HEK293 (cell line): ENCODE measurements around the gene SGPL1.

Experiments used
- GLIS2 ChIP-seq: fragments of 450-650 bp; formaldehyde crosslinking; IDR thresholded peaks from 2 replicates; pipeline ENCODE4 v1.5.1; 2016; ENCODE audit warnings: missing biosample characterization, missing genetic modification characterization
- IKZF3 ChIP-seq: fragments of 450-650 bp; IDR thresholded peaks from 2 replicates; pipeline ENCODE4 v1.5.0; 2018; ENCODE audit warnings: missing biosample characterization, mild to moderate bottlenecking, missing genetic modification characterization, moderate library complexity
- KLF16 ChIP-seq: fragments of 450-650 bp; formaldehyde crosslinking; IDR thresholded peaks from 2 replicates; pipeline ENCODE4 v1.5.1; 2017; ENCODE audit warnings: missing biosample characterization, missing genetic modification characterization
- SCRT2 ChIP-seq: fragments of 450-650 bp; formaldehyde crosslinking; IDR thresholded peaks from 2 replicates; pipeline ENCODE4 v1.5.1; 2016; ENCODE audit warnings: missing biosample characterization, missing genetic modification characterization
- TRIM28 ChIP-seq: IDR thresholded peaks from 2 replicates; pipeline ENCODE4 v1.6.1; 2011; ENCODE audit warnings: low read length, control low read depth, borderline replicate concordance
- ZNF10 ChIP-seq: fragments of 450-650 bp; formaldehyde crosslinking; IDR thresholded peaks from 2 replicates; pipeline ENCODE4 v1.5.1; 2017; ENCODE audit warnings: missing biosample characterization, missing genetic modification characterization
- ZNF114 ChIP-seq: fragments of 450-650 bp; formaldehyde crosslinking; IDR thresholded peaks from 2 replicates; pipeline ENCODE4 v1.5.0; 2017; ENCODE audit warnings: missing biosample characterization, missing genetic modification characterization
- ZNF132 ChIP-seq: fragments of 450-650 bp; formaldehyde crosslinking; IDR thresholded peaks from 2 replicates; pipeline ENCODE4 v1.5.1; 2017; ENCODE audit warnings: missing biosample characterization, missing genetic modification characterization, borderline replicate concordance
- ZNF140 ChIP-seq: fragments of 450-650 bp; formaldehyde crosslinking; IDR thresholded peaks from 2 replicates; pipeline ENCODE4 v1.5.1; 2016; ENCODE audit warnings: missing biosample characterization, missing genetic modification characterization
- ZNF157 ChIP-seq: fragments of 450-650 bp; formaldehyde crosslinking; IDR thresholded peaks from 2 replicates; pipeline ENCODE4 v1.5.1; 2016; ENCODE audit warnings: missing biosample characterization, missing genetic modification characterization
- ZNF211 ChIP-seq: fragments of 450-650 bp; formaldehyde crosslinking; IDR thresholded peaks from 2 replicates; pipeline ENCODE4 v1.5.1; 2016; ENCODE audit warnings: low read depth, missing biosample characterization, missing genetic modification characterization
- ZNF221 ChIP-seq: fragments of 450-650 bp; formaldehyde crosslinking; IDR thresholded peaks from 2 replicates; pipeline ENCODE4 v1.5.1; 2017; ENCODE audit warnings: missing biosample characterization, missing genetic modification characterization, borderline replicate concordance
- ZNF404 ChIP-seq: fragments of 450-650 bp; formaldehyde crosslinking; IDR thresholded peaks from 2 replicates; pipeline ENCODE4 v1.5.1; 2017; ENCODE audit warnings: missing biosample characterization, missing genetic modification characterization
- ZNF433 ChIP-seq: fragments of 450-650 bp; formaldehyde crosslinking; IDR thresholded peaks from 2 replicates; pipeline ENCODE4 v1.5.1; 2016; ENCODE audit warnings: missing biosample characterization, missing genetic modification characterization, low read depth
- ZNF513 ChIP-seq: fragments of 450-650 bp; IDR thresholded peaks from 2 replicates; pipeline ENCODE4 v1.5.1; 2018; ENCODE audit warnings: missing biosample characterization, missing genetic modification characterization
- ZNF654 ChIP-seq: fragments of 450-650 bp; formaldehyde crosslinking; IDR thresholded peaks from 2 replicates; pipeline ENCODE4 v1.5.1; 2016; ENCODE audit warnings: low read depth, missing biosample characterization, missing genetic modification characterization
- ZNF664 ChIP-seq: fragments of 450-650 bp; formaldehyde crosslinking; IDR thresholded peaks from 2 replicates; pipeline ENCODE4 v1.5.1; 2016; ENCODE audit warnings: missing biosample characterization, missing genetic modification characterization
- TF ChIP-seq, protein P1 (sequence below): fragments of 450-650 bp; formaldehyde crosslinking; IDR thresholded peaks from 2 replicates; pipeline ENCODE4 v1.5.1; 2017; ENCODE audit warnings: missing biosample characterization, missing genetic modification characterization
- TF ChIP-seq, protein P2 (sequence below): fragments of 450-650 bp; formaldehyde crosslinking; conservative IDR thresholded peaks from 2 replicates; pipeline ENCODE4 v1.5.1; 2016; ENCODE audit warnings: low read depth, missing biosample characterization, missing genetic modification characterization
- TF ChIP-seq, protein P3 (sequence below): fragments of 450-650 bp; formaldehyde crosslinking; IDR thresholded peaks from 2 replicates; pipeline ENCODE4 v1.5.1; 2016; ENCODE audit warnings: missing biosample characterization, missing genetic modification characterization, borderline replicate concordance
- TF ChIP-seq, protein P4 (sequence below): fragments of 450-650 bp; formaldehyde crosslinking; IDR thresholded peaks from 2 replicates; pipeline ENCODE4; 2016; ENCODE audit warnings: missing biosample characterization, missing genetic modification characterization
- TF ChIP-seq, protein P5 (sequence below): fragments of 450-650 bp; formaldehyde crosslinking; IDR thresholded peaks from 2 replicates; pipeline ENCODE4 v1.5.1; 2016; ENCODE audit warnings: missing biosample characterization, missing genetic modification characterization

SGPL1 gene

GRCh38 chr10:70925377-70926225, 109.9 kb downstream of the SGPL1 start (continued):
- TF ChIP-seq, protein P1, sequence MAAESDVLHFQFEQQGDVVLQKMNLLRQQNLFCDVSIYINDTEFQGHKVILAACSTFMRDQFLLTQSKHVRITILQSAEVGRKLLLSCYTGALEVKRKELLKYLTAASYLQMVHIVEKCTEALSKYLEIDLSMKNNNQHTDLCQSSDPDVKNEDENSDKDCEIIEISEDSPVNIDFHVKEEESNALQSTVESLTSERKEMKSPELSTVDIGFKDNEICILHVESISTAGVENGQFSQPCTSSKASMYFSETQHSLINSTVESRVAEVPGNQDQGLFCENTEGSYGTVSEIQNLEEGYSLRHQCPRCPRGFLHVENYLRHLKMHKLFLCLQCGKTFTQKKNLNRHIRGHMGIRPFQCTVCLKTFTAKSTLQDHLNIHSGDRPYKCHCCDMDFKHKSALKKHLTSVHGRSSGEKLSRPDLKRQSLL (tag by site-specific recombination), result no peak
- TF ChIP-seq ZNF513 (tag by site-specific recombination), result no peak
- TF ChIP-seq TRIM28, result no peak
- TF ChIP-seq, protein P2, sequence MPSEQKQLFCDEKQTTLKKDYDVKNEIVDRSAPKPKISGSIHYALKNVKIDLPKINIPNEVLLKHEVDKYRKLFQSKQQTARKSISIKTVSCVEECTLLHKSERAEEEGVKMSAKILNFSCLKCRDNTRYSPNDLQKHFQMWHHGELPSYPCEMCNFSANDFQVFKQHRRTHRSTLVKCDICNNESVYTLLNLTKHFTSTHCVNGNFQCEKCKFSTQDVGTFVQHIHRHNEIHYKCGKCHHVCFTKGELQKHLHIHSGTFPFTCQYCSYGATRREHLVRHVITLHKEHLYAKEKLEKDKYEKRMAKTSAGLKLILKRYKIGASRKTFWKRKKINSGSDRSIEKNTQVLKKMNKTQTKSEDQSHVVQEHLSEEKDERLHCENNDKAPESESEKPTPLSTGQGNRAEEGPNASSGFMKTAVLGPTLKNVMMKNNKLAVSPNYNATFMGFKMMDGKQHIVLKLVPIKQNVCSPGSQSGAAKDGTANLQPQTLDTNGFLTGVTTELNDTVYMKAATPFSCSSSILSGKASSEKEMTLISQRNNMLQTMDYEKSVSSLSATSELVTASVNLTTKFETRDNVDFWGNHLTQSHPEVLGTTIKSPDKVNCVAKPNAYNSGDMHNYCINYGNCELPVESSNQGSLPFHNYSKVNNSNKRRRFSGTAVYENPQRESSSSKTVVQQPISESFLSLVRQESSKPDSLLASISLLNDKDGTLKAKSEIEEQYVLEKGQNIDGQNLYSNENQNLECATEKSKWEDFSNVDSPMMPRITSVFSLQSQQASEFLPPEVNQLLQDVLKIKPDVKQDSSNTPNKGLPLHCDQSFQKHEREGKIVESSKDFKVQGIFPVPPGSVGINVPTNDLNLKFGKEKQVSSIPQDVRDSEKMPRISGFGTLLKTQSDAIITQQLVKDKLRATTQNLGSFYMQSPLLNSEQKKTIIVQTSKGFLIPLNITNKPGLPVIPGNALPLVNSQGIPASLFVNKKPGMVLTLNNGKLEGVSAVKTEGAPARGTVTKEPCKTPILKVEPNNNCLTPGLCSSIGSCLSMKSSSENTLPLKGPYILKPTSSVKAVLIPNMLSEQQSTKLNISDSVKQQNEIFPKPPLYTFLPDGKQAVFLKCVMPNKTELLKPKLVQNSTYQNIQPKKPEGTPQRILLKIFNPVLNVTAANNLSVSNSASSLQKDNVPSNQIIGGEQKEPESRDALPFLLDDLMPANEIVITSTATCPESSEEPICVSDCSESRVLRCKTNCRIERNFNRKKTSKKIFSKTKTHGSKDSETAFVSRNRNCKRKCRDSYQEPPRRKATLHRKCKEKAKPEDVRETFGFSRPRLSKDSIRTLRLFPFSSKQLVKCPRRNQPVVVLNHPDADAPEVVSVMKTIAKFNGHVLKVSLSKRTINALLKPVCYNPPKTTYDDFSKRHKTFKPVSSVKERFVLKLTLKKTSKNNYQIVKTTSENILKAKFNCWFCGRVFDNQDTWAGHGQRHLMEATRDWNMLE (tag by site-specific recombination), result no peak
- no peak for TF ChIP-seq ZNF157 (tag by site-specific recombination)
- TF ChIP-seq GLIS2 (tag by site-specific recombination), result peak; percentile 62
- TF ChIP-seq ZNF114 (tag by site-specific recombination), result no peak
- no peak for TF ChIP-seq IKZF3 (tag by site-specific recombination)
- no peak for TF ChIP-seq ZNF140 (tag by site-specific recombination)
- TF ChIP-seq, protein P3, sequence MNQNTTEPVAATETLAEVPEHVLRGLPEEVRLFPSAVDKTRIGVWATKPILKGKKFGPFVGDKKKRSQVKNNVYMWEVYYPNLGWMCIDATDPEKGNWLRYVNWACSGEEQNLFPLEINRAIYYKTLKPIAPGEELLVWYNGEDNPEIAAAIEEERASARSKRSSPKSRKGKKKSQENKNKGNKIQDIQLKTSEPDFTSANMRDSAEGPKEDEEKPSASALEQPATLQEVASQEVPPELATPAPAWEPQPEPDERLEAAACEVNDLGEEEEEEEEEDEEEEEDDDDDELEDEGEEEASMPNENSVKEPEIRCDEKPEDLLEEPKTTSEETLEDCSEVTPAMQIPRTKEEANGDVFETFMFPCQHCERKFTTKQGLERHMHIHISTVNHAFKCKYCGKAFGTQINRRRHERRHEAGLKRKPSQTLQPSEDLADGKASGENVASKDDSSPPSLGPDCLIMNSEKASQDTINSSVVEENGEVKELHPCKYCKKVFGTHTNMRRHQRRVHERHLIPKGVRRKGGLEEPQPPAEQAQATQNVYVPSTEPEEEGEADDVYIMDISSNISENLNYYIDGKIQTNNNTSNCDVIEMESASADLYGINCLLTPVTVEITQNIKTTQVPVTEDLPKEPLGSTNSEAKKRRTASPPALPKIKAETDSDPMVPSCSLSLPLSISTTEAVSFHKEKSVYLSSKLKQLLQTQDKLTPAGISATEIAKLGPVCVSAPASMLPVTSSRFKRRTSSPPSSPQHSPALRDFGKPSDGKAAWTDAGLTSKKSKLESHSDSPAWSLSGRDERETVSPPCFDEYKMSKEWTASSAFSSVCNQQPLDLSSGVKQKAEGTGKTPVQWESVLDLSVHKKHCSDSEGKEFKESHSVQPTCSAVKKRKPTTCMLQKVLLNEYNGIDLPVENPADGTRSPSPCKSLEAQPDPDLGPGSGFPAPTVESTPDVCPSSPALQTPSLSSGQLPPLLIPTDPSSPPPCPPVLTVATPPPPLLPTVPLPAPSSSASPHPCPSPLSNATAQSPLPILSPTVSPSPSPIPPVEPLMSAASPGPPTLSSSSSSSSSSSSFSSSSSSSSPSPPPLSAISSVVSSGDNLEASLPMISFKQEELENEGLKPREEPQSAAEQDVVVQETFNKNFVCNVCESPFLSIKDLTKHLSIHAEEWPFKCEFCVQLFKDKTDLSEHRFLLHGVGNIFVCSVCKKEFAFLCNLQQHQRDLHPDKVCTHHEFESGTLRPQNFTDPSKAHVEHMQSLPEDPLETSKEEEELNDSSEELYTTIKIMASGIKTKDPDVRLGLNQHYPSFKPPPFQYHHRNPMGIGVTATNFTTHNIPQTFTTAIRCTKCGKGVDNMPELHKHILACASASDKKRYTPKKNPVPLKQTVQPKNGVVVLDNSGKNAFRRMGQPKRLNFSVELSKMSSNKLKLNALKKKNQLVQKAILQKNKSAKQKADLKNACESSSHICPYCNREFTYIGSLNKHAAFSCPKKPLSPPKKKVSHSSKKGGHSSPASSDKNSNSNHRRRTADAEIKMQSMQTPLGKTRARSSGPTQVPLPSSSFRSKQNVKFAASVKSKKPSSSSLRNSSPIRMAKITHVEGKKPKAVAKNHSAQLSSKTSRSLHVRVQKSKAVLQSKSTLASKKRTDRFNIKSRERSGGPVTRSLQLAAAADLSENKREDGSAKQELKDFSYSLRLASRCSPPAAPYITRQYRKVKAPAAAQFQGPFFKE, result no peak
- no peak for TF ChIP-seq ZNF10 (tag by site-specific recombination)
- no peak for TF ChIP-seq ZNF132 (tag by site-specific recombination)
- TF ChIP-seq SCRT2, result no peak
- no peak for TF ChIP-seq ZNF221 (tag by site-specific recombination)
- no peak for TF ChIP-seq KLF16 (tag by site-specific recombination)
- no peak for TF ChIP-seq ZNF433
- TF ChIP-seq, protein P4, sequence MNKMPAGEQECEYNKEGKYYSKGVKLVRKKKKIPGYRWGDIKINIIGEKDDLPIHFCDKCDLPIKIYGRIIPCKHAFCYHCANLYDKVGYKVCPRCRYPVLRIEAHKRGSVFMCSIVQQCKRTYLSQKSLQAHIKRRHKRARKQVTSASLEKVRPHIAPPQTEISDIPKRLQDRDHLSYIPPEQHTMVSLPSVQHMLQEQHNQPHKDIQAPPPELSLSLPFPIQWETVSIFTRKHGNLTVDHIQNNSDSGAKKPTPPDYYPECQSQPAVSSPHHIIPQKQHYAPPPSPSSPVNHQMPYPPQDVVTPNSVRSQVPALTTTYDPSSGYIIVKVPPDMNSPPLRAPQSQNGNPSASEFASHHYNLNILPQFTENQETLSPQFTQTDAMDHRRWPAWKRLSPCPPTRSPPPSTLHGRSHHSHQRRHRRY (tag by site-specific recombination), result no peak
- no peak for TF ChIP-seq ZNF664 (tag by site-specific recombination)
- no peak for TF ChIP-seq ZNF404 (tag by site-specific recombination)
- TF ChIP-seq ZNF211 (tag by site-specific recombination), result no peak
- TF ChIP-seq, protein P5, sequence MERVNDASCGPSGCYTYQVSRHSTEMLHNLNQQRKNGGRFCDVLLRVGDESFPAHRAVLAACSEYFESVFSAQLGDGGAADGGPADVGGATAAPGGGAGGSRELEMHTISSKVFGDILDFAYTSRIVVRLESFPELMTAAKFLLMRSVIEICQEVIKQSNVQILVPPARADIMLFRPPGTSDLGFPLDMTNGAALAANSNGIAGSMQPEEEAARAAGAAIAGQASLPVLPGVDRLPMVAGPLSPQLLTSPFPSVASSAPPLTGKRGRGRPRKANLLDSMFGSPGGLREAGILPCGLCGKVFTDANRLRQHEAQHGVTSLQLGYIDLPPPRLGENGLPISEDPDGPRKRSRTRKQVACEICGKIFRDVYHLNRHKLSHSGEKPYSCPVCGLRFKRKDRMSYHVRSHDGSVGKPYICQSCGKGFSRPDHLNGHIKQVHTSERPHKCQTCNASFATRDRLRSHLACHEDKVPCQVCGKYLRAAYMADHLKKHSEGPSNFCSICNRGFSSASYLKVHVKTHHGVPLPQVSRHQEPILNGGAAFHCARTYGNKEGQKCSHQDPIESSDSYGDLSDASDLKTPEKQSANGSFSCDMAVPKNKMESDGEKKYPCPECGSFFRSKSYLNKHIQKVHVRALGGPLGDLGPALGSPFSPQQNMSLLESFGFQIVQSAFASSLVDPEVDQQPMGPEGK (tag by site-specific recombination), result peak; percentile 69
- TF ChIP-seq ZNF654 (tag by site-specific recombination), result peak; percentile 71
